ENCODE measurements around the gene TPX2.

The TPX2 gene

GRCh38 chr20:31833130-31833930 lies 94.2 kb downstream of the TPX2 start:
- no peak for DNase-seq (ENCODE audit: low read depth)

DNA sequence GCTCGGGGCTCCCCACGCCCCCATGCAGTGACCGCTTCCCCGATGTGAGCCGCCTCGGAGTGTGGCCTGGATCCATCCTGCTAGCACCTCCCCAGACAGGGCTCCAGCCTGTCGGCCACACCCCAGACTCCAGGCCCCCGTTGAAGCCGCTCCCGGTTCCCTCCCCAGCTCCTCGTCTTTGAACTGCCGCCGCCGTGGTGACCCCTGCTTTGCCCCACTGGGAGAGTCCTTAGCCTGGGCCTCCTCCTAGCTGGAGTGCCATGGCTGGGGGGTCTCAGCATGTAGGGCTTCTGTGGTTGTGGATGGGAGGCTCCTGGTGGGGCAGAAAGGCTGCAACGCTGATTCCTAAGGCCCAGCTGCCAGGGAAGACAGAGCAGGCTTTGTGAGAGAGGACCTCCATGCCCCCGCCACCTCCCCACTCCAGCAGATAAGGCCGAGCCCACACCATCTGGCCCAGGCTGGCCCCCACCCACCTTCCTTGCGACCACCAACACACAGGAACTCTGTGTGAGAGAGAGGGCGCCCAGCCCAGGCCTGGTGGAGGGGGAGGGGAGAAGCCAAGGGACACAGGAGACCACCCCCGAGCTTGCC lies 94.9 kb downstream of the TPX2 start:
- DNase-seq (ENCODE audit: low read depth), result no peak

DNA sequence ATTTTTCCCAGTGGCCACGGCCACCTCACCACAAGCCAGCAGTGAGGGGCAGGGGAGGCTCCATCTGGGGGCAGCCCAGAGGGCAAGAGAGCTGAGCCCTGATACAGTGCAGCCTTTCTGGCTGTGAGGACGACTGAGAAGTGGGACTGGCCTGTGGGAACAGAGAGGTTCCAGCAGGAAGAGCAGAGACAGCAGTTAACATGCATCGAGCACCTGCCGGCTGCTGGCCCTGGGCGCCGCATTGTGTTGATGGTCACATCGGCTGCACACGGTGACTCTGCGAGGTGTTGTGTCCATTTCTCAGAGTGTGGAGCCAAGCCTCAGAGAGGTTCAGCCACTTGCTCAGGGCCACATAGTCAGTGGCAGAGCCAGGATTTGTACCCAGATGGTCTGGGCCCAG lies 96.5 kb downstream of the TPX2 start:
- no peak for DNase-seq (ENCODE audit: low read depth)

- DNase-seq (ENCODE audit: low read depth), result peak; percentile 78
These were observed 97.1 kb downstream of the TPX2 start for GRCh38 chr20:31835977-31836852.

DNA sequence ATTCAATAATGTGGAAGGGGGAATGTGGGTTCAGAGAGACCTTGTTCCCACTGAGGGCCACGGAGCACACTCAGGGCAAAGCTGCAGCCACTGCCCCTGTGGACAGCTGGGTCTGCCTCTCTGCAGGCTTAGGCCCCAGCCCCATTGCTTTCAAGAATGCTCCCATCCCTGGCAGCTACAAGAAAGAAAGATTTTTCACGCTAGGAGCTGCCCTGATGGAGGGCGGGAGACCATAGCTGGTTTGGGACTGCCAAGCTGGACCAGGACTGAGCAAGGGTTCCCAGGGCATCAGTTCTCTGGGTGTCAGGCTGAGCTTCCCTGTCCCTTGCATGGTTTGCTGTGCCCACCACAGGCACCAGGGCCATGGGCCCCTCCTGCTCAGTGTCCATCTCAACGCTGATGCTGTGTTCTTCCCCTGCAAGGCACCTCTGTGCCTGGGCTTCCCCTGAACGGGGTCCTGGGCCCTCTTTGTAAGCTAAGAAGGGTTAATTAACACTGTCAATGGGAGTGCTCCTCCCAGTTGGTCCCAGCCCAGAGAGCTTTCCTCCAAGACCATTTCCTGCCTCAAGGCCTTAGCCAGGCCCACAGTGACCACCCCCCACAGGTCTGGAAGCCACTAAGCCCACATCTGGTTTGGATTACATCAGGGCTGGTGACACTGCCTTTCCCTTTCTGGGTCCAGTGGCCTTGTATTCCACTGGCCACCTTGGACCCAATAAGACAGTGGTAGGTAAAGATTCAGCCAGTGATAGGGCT lies 97.9 kb downstream of the TPX2 start:
- peak; percentile 21 for DNase-seq (ENCODE audit: low read depth)

DNA sequence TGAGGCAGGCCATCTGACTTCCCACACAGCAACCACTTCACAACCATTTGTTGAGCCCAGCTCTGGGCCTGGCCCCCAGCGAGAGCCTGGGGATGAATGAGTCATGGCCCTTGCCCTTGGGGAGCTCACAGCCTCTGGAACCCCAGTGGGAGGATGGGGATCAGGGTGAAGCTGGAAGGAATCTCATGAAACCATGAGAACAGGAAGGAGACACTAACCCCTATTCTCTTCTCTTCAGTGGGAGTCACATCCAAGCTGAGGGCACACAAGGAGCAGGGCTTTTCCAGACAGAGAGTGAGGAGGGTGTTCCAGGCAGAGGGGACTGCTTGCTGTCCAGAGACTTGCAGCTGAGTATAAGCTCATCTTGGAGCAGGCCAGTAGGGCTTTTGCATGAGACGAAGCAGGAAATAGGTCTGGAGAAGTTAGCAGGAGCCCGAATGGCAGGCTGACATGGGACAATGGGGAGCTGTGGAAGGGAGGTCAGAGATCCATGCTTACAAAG lies 98.9 kb downstream of the TPX2 start:
- peak; percentile 34 for DNase-seq (ENCODE audit: low read depth)

GRCh38 chr20:31838646-31839292 lies 99.7 kb downstream of the TPX2 start:
- DNase-seq (ENCODE audit: low read depth), result no peak

- DNase-seq (ENCODE audit: low read depth), result no peak
These were observed 100.8 kb downstream of the TPX2 start for GRCh38 chr20:31839782-31840487.

GRCh38 chr20:31840906-31841816 lies 102.1 kb downstream of the TPX2 start:
- DNase-seq (ENCODE audit: low read depth), result no peak

DNA sequence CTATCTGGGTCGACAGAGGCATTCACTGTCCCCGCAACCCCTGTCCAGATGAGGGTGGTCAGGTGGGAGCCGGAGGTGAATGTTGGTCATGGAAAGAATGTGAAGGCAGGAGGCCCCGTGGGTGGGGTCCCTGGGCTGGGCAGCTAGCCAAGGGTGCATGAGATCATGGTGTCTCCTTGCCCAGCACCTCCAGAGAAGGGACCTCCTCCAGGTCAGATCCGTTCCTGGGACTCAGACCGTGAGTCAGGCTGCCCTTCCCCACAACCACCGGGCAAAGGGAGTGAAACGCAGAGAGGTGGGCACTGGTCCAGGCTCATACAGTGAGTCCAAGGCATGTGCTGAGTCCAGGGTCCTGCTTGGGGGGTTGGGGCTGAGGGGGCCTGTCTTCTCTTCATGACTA lies 102.8 kb downstream of the TPX2 start:
- no peak for DNase-seq (ENCODE audit: low read depth)

DNA sequence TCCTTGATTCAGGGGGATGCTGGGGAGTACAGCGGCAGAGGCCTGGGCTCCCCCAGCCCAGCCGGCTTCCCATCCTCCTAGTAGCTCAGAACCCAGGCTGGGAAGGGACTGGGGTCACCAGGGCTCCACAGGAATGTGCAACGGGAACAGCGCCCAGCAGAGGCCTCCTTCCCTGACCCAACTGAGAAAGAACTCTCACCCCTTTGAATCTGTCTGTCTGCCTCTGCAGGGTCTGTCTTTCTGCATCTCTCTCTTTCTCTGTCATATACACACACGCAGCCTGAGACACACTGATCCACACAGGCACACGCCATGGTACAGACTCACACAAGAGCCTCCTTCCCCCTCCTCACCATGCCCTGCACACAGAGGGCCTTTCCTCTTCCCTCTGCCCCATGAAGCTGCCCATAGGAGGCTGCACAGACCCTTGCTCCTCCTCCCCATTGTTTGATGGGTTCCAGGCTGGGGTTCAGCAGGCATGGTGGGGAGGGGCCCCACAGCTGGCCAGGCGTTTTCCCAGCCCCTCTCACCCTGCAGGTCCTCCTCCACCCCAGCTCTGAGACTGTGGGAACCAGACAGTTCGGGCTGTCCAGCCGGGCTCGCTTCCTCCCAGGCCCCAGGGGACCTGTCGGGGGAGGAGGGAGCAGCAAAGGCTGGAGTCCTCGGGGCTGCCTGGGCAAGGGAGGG lies 103.5 kb downstream of the TPX2 start:
- no peak for DNase-seq (ENCODE audit: low read depth)

DNA sequence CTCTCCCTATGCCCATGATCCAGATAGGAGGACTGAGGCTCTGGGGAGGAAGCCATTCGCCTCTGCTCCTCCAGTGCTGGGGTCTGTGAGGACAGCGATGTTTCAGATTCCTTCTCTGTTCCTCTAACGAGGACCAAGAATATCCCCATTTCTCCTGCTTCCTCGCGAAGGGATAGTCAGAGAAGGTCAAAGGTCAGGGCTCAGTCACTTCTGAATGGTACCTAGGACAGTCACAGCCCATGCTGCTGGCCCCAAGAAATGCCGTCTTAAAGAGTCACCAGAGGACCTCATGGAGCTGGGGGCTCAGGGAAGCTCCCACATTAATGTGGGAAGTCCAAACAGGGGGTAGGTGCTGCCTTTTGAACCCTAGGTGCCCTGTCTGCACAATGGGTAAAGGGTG lies 104.2 kb downstream of the TPX2 start:
- no peak for DNase-seq (ENCODE audit: low read depth)

GRCh38 chr20:31843881-31844280 lies 104.8 kb downstream of the TPX2 start:
- DNase-seq (ENCODE audit: low read depth), result no peak

DNA sequence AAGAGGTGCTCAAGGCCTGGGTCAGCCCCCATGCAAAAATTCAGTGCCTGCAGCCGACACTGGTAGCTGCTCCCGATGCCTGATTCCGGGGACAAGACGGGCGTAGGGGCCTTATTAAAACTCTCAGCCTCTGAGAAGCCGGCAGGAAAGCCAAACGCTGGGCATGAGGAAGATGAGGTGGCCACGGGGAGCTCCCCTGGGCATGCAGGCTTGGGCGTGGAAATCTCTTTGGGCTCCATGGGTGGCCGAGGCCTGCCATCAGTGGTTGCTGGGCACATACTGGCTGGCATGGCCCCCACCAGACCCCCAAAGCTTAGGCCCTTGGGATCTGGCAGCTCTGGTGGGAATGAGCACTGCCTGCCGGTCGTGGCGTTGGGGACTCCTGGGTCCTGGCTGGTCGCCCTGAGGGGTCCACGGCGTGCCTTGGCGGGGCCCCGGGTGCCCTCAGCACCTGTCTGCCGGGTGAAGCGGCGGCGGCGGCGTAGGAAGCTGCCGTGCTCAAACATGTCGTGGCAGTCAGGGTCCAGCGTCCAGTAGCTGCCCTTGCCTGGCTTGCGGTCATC lies 105.7 kb downstream of the TPX2 start:
- no peak for DNase-seq (ENCODE audit: low read depth)

GRCh38 chr20:31845300-31845863 lies 106.3 kb downstream of the TPX2 start, which contains the start of gene FOXS1:
Gene FOXS1, minus strand, starts transcription at chr20:31845604. Its CDS starts 62 bp downstream, at chr20:31845542.
- DNase-seq (ENCODE audit: low read depth), result no peak

- DNase-seq (ENCODE audit: low read depth), result no peak
These were observed 107.7 kb downstream of the TPX2 start for GRCh38 chr20:31846793-31847138.

- DNase-seq (ENCODE audit: low read depth), result no peak
These were observed 109.3 kb downstream of the TPX2 start for GRCh38 chr20:31848088-31848999.
